Measurements from ENCODE around the gene CEP57L1. TPM values are rescaled to one million over a fixed set of nuclear protein-coding genes. Genes with fewer than 3 reads are reported as not detected.

CEP57L1 gene
- total and polyA plus RNA-seq, 4 donors: 3.8 to 22.1 (median 10.2) TPM

GRCh38 chr6:109053336-109053735 is 42.0 kb upstream of the CEP57L1 start:
- 98% methylated on average over 2 of the region's 2 CpGs for WGBS
- H3K27ac ChIP-seq (ENCODE audit: low read depth in 1 of 2, low read length in 2 of 2): no peak overlapping the region
- H3K4me1 ChIP-seq (ENCODE audit: control insufficient read depth in 4 of 4, insufficient read depth in 4 of 4, low read length in 3 of 4): peaks cover 0 to 4% (median 2%) of the 10 kb centered on the region in 4 donors
- no peaks in the 10 kb centered on the region for H3K9me3 ChIP-seq (ENCODE audit: control insufficient read depth in 4 of 4, low read length in 3 of 4)
- H3K36me3 ChIP-seq (ENCODE audit: control insufficient read depth in 4 of 4, insufficient read depth in 3 of 4, low read depth in 1 of 4, low read length in 3 of 4): no peaks in the 10 kb centered on the region
- no peak overlapping the region for H3K4me3 ChIP-seq (ENCODE audit: low read depth in 1 of 3, low read length in 3 of 3)
- no peak for DNase-seq (ENCODE audit: low spot score)
- TF ChIP-seq REST (IDR thresholded peaks at IDR 0.05): no peak
- no peak for TF ChIP-seq SP1 (IDR thresholded peaks at IDR 0.05)
- no peak for TF ChIP-seq RXRA (IDR thresholded peaks at IDR 0.05)
- no peak for TF ChIP-seq HNF4G (IDR thresholded peaks at IDR 0.05)
- TF ChIP-seq JUND (IDR thresholded peaks at IDR 0.05): no peak
- TF ChIP-seq, protein P1, sequence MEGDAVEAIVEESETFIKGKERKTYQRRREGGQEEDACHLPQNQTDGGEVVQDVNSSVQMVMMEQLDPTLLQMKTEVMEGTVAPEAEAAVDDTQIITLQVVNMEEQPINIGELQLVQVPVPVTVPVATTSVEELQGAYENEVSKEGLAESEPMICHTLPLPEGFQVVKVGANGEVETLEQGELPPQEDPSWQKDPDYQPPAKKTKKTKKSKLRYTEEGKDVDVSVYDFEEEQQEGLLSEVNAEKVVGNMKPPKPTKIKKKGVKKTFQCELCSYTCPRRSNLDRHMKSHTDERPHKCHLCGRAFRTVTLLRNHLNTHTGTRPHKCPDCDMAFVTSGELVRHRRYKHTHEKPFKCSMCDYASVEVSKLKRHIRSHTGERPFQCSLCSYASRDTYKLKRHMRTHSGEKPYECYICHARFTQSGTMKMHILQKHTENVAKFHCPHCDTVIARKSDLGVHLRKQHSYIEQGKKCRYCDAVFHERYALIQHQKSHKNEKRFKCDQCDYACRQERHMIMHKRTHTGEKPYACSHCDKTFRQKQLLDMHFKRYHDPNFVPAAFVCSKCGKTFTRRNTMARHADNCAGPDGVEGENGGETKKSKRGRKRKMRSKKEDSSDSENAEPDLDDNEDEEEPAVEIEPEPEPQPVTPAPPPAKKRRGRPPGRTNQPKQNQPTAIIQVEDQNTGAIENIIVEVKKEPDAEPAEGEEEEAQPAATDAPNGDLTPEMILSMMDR (IDR thresholded peaks at IDR 0.05; ENCODE audit: low read depth, low read length, missing input control): no peak
- no peak for TF ChIP-seq EGR1 (IDR thresholded peaks at IDR 0.05; ENCODE audit: low read depth in 2 of 2)
- TF ChIP-seq GABPA (IDR thresholded peaks at IDR 0.05 in 1 of 2, conservative IDR thresholded peaks at IDR 0.05 in 1 of 2): no peak
- TF ChIP-seq ATF3 (IDR thresholded peaks at IDR 0.05): no peak
- no peak for TF ChIP-seq TAF1 (conservative IDR thresholded peaks at IDR 0.05)
- no peak for TF ChIP-seq FOXA1 (IDR thresholded peaks at IDR 0.05)
- TF ChIP-seq YY1 (IDR thresholded peaks at IDR 0.05): no peak
- TF ChIP-seq, protein P2, sequence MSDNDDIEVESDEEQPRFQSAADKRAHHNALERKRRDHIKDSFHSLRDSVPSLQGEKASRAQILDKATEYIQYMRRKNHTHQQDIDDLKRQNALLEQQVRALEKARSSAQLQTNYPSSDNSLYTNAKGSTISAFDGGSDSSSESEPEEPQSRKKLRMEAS (IDR thresholded peaks at IDR 0.05): no peak
- TF ChIP-seq HNF4A (conservative IDR thresholded peaks at IDR 0.05): no peak
- no peak for TF ChIP-seq RAD21 (IDR thresholded peaks at IDR 0.05)
- no peak for TF ChIP-seq FOXA2 (IDR thresholded peaks at IDR 0.05)
- TF ChIP-seq, protein P3, sequence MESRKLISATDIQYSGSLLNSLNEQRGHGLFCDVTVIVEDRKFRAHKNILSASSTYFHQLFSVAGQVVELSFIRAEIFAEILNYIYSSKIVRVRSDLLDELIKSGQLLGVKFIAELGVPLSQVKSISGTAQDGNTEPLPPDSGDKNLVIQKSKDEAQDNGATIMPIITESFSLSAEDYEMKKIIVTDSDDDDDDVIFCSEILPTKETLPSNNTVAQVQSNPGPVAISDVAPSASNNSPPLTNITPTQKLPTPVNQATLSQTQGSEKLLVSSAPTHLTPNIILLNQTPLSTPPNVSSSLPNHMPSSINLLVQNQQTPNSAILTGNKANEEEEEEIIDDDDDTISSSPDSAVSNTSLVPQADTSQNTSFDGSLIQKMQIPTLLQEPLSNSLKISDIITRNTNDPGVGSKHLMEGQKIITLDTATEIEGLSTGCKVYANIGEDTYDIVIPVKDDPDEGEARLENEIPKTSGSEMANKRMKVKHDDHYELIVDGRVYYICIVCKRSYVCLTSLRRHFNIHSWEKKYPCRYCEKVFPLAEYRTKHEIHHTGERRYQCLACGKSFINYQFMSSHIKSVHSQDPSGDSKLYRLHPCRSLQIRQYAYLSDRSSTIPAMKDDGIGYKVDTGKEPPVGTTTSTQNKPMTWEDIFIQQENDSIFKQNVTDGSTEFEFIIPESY (IDR thresholded peaks at IDR 0.05): no peak
- TF ChIP-seq NR2F2 (IDR thresholded peaks at IDR 0.05): no peak
- H3K9ac ChIP-seq (ENCODE audit: low read depth in 1 of 2, low read length in 2 of 2): no peak overlapping the region
- no peaks in the 10 kb centered on the region for H3K27me3 ChIP-seq (ENCODE audit: control insufficient read depth in 4 of 4, insufficient read depth in 4 of 4, low read length in 3 of 4)

Data from liver (tissue), 9 donors.